H1 (cell line): ENCODE measurements around the gene SLC2A1. TPM values are rescaled to one million over a fixed set of nuclear protein-coding genes. Genes with fewer than 3 reads are reported as not detected.
"Not testable (repeated sequence)": the region's sequence is repeated elsewhere in the genome, so short reads cannot be mapped to it uniquely, and the experiment has no call there.

Experiments
- CTCF ChIA-PET: fragments of 300-600 bp; sonication (Branson Sonifier 250); formaldehyde crosslinking; loops from one replicate; lab custom pipeline; 2021; ENCODE audit not compliant: partially characterized antibody; lab: Charles Lee
- POLR2A ChIA-PET: fragments of 300-600 bp; sonication (Branson Sonifier 250); formaldehyde crosslinking; loops from one replicate; lab custom pipeline; 2021; ENCODE audit warnings: inconsistent platforms; ENCODE audit not compliant: partially characterized antibody; lab: Charles Lee
- DNase-seq, 2 experiments: peaks; one replicate each; pipeline versions ENCODE4 v3.0.0 to v3.0.0-alpha.2; 2010 to 2022; ENCODE audit warnings: low spot score in 2 of 2, low read depth in 1 of 2, mixed read lengths in 1 of 2
- FAIRE-seq: peaks from 2 replicates; lab custom pipeline; 2011; peaks lifted over from hg19 to GRCh38; lab: Jason Lieb, UNC
- H2AFZ ChIP-seq: 2 replicates; pipeline ENCODE4 v1.8.1; 2012; ENCODE audit warnings: low read length, inconsistent platforms
- H2AK5ac ChIP-seq: 2 replicates; pipeline ENCODE4 v1.6.1; 2013; ENCODE audit warnings: low read depth, low read length
- H2BK120ac ChIP-seq: replicated peaks from 2 replicates; pipeline ENCODE3; 2013; ENCODE audit warnings: low read depth, low read length, inconsistent platforms
- H2BK12ac ChIP-seq: 2 replicates; pipeline ENCODE4 v1.6.1; 2013; ENCODE audit warnings: low read depth, low read length
- H2BK15ac ChIP-seq: 2 replicates; pipeline ENCODE4 v1.6.1; 2013; ENCODE audit warnings: low read length
- H2BK20ac ChIP-seq: 2 replicates; pipeline ENCODE4 v1.6.1; 2013; ENCODE audit warnings: low read length
- H2BK5ac ChIP-seq: 2 replicates; pipeline ENCODE4 v1.6.1; 2013; ENCODE audit warnings: low read depth, low read length
- H3K14ac ChIP-seq: 2 replicates; pipeline ENCODE4 v1.6.1; 2013; ENCODE audit warnings: inconsistent platforms; ENCODE audit not compliant: insufficient read length
- H3K18ac ChIP-seq: 2 replicates; pipeline ENCODE4 v1.6.1; 2013; ENCODE audit warnings: low read length; ENCODE audit errors: extremely low read depth
- H3K23ac ChIP-seq: 2 replicates; pipeline ENCODE4 v1.6.1; 2013; ENCODE audit warnings: inconsistent platforms; ENCODE audit not compliant: insufficient read length
- H3K23me2 ChIP-seq: 2 replicates; pipeline ENCODE4 v1.6.1; 2013; ENCODE audit warnings: low read depth, low read length
- H3K27ac ChIP-seq: 2 replicates; pipeline ENCODE4 v1.6.1; 2011; ENCODE audit warnings: low read depth, low read length, inconsistent platforms
- H3K27me3 ChIP-seq, 4 experiments: replicated peaks in 1 of 4; 1 replicate in 1 of 4; 2 replicates in 3 of 4; pipeline versions ENCODE4 v1.6.1 to v1.8.1; 2011 to 2013; ENCODE audit warnings: low read length in 3 of 4, mild to moderate bottlenecking in 3 of 4, inconsistent platforms in 2 of 4, mixed read lengths in 2 of 4, moderate library complexity in 1 of 4; ENCODE audit not compliant: control insufficient read depth in 3 of 4, insufficient read depth in 3 of 4; ENCODE audit errors: extremely low read depth in 1 of 4
- H3K36me3 ChIP-seq, 4 experiments: 2 replicates each; pipeline versions ENCODE4 v1.6.1 to v1.8.1; 2011 to 2013; ENCODE audit warnings: mild to moderate bottlenecking in 4 of 4, low read length in 3 of 4, moderate library complexity in 2 of 4, control low read depth in 1 of 4, inconsistent platforms in 1 of 4; ENCODE audit not compliant: insufficient read depth in 4 of 4, control insufficient read depth in 2 of 4
- H3K4ac ChIP-seq: replicated peaks from 2 replicates; pipeline ENCODE3; 2013; ENCODE audit warnings: low read length, low read depth, mixed read lengths, inconsistent platforms; ENCODE audit not compliant: insufficient read length
- H3K4me1 ChIP-seq, 4 experiments: replicated peaks in 1 of 4; 1 replicate in 1 of 4; 2 replicates in 3 of 4; pipeline versions ENCODE4 v1.6.1 to v1.8.1; 2011 to 2013; ENCODE audit warnings: low read length in 3 of 4, inconsistent platforms in 2 of 4, mixed read lengths in 1 of 4; ENCODE audit not compliant: insufficient read depth in 4 of 4, control insufficient read depth in 3 of 4
- H3K4me2 ChIP-seq, 2 experiments: 2 replicates each; pipeline versions ENCODE4 v1.6.1 to v1.8.1; 2011 to 2013; ENCODE audit warnings: low read depth in 2 of 2, low read length in 2 of 2, control low read depth in 1 of 2, inconsistent platforms in 1 of 2, mild to moderate bottlenecking in 1 of 2; ENCODE audit not compliant: insufficient read depth in 1 of 2
- H3K4me3 ChIP-seq, 4 experiments: fragments of 200-600, 300-600 bp in 1 of 4; sonication (generic), shearing (Covaris generic), sonication (Bioruptor Twin) in 1 of 4; 2 replicates each; pipeline versions ENCODE4 v1.5.1 to v1.8.1; 2011 to 2016; ENCODE audit warnings: low read length in 4 of 4, low read depth in 3 of 4, control low read depth in 2 of 4, inconsistent platforms in 2 of 4, mild to moderate bottlenecking in 2 of 4, mixed read lengths in 1 of 4, moderate library complexity in 1 of 4; ENCODE audit not compliant: insufficient read depth in 2 of 4; ENCODE audit errors: extremely low read depth in 1 of 4
- H3K56ac ChIP-seq: replicated peaks from 2 replicates; pipeline ENCODE3; 2013; ENCODE audit warnings: low read depth, mild to moderate bottlenecking, mixed read lengths, low read length, inconsistent platforms; ENCODE audit not compliant: insufficient read length
- H3K79me1 ChIP-seq: 2 replicates; pipeline ENCODE4 v1.6.1; 2013; ENCODE audit warnings: low read depth, low read length, control low read depth
- H3K79me2 ChIP-seq, 2 experiments: 2 replicates each; pipeline versions ENCODE4 v1.6.1 to v1.8.1; 2012 to 2013; ENCODE audit warnings: low read length in 2 of 2, mild to moderate bottlenecking in 2 of 2, inconsistent platforms in 1 of 2; ENCODE audit not compliant: insufficient read depth in 2 of 2, control insufficient read depth in 1 of 2
- H3K9ac ChIP-seq, 4 experiments: replicated peaks in 1 of 4; 1 replicate in 1 of 4; 2 replicates in 3 of 4; pipeline versions ENCODE4 v1.6.1 to v1.8.1; 2011 to 2013; ENCODE audit warnings: low read depth in 3 of 4, low read length in 3 of 4, control low read depth in 2 of 4, mild to moderate bottlenecking in 2 of 4, moderate library complexity in 2 of 4, inconsistent platforms in 1 of 4; ENCODE audit errors: extremely low read depth in 1 of 4
- H3K9me3 ChIP-seq, 2 experiments: 2 replicates each; pipeline versions ENCODE4 v1.6.1 to v1.8.1; 2012 to 2013; ENCODE audit warnings: mild to moderate bottlenecking in 2 of 2, moderate library complexity in 2 of 2, control low read depth in 1 of 2, inconsistent platforms in 1 of 2, low read depth in 1 of 2, low read length in 1 of 2, mixed read lengths in 1 of 2; ENCODE audit not compliant: insufficient read depth in 2 of 2
- H4K20me1 ChIP-seq, 2 experiments: replicated peaks in 1 of 2; 2 replicates each; pipeline versions ENCODE3 to v1.8.1; 2011 to 2013; ENCODE audit warnings: inconsistent platforms in 2 of 2, low read length in 2 of 2, mild to moderate bottlenecking in 1 of 2; ENCODE audit not compliant: insufficient read depth in 2 of 2, control insufficient read depth in 1 of 2
- H4K5ac ChIP-seq: 2 replicates; pipeline ENCODE4 v1.6.1; 2013; ENCODE audit warnings: low read length, low read depth, mixed read lengths, inconsistent platforms; ENCODE audit not compliant: insufficient read length
- H4K8ac ChIP-seq: 2 replicates; pipeline ENCODE4 v1.8.0; 2013; ENCODE audit warnings: mild to moderate bottlenecking, moderate library complexity, low read length, inconsistent platforms; ENCODE audit not compliant: insufficient read depth; ENCODE audit errors: extremely low read depth
- H4K91ac ChIP-seq: replicated peaks from 2 replicates; pipeline ENCODE3; 2013; ENCODE audit warnings: low read length, mixed read lengths, inconsistent platforms; ENCODE audit not compliant: insufficient read length
- WGBS, 2 experiments: shearing (Covaris generic) in 1 of 2; methylation state at CpG; one replicate each; pipeline versions ENCODE4 v1.1.6 to v1.1.7; 2013 to 2015; ENCODE audit warnings: low lambda C conversion rate in 2 of 2, mixed read lengths in 2 of 2, inconsistent platforms in 1 of 2, low coverage in 1 of 2, missing lambda C conversion rate in 1 of 2; ENCODE audit not compliant: insufficient replicate concordance in 2 of 2, insufficient coverage in 1 of 2, insufficient read length in 1 of 2; ENCODE audit errors: extremely low coverage in 1 of 2, missing lambda C conversion rate in 1 of 2; 5-methylcytosine and 5-hydroxymethylcytosine counted together
- polyA plus RNA-seq, 7 experiments: library from polyadenylated mRNA; depleted of rRNA in 3 of 7; stranded (reverse) in 5 of 7; unstranded in 2 of 7; fragments of >200 nt in 5 of 7; fragments of 200-250 nt in 2 of 7; gene quantifications; 1 replicate in 5 of 7; 2 replicates in 1 of 7; 4 replicates in 1 of 7; pipeline versions ENCODE4 v1.2.1 to v1.2.3, GENCODE V29; 2011 to 2013; ENCODE audit warnings: missing spikeins in 2 of 7, mixed read lengths in 2 of 7
- total RNA-seq: library from RNA; stranded (reverse); fragmentation: NEBNext Ultra II Directional; extraction: Animal tissue kit (Norgen Biotek cat#: 25700); gene quantifications from 2 replicates; pipeline ENCODE4 v1.2.1, GENCODE V29; 2021

SLC2A1 gene
- total and polyA plus RNA-seq, 2 of the 8 experiments (the other 6 are each of a cell fraction or from before 2014, with no cell fraction given), result 230 to 308 TPM

DNA sequence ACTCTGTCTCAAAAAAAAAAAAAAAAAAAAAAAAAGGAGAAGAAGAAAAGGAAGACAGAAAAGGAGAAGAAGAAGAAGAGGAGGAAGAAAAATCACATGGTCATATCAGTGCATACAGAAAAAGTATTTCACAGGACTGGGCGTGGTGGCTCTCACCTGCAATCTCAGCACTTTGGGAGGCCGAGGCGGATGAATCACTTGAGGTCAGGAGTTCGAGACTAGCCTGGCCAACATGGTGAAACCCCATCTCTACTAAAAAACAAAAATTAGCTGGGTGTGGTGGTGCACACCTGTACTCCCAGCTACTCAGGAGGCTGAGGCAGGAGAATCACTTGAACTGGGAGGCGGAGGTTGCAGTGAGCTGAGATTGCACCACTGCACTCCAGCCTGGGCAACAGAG, 39.0 kb downstream of the SLC2A1 start:
- DNase-seq, H3K4me3 ChIP-seq, H4K8ac ChIP-seq, H3K4ac ChIP-seq, H4K5ac ChIP-seq, FAIRE-seq, POLR2A ChIA-PET, H3K9ac ChIP-seq, H2BK15ac ChIP-seq, H3K18ac ChIP-seq, H3K56ac ChIP-seq, H3K27me3 ChIP-seq, H3K79me1 ChIP-seq, H4K91ac ChIP-seq, H4K20me1 ChIP-seq, H3K36me3 ChIP-seq, H2AK5ac ChIP-seq, H3K14ac ChIP-seq, H2AFZ ChIP-seq, H2BK12ac ChIP-seq, H3K23ac ChIP-seq, H3K79me2 ChIP-seq, H2BK120ac ChIP-seq, H3K23me2 ChIP-seq, H2BK5ac ChIP-seq, H3K27ac ChIP-seq, H3K4me1 ChIP-seq, H3K4me2 ChIP-seq, H2BK20ac ChIP-seq: not testable (repeated sequence)
- peaks cover 10 to 14% of the 10 kb centered on the region in 2 experiments for H3K9me3 ChIP-seq
- CTCF ChIA-PET, result interaction anchor here (0.8 to 1.9 kb wide), 2 partner anchors 43 to 155 kb away, joined by 3 to 17 read pairs; no protein-coding TSS in a partner anchor
- WGBS, 2 experiments, result 93% methylated on average over 5 of the region's 5 CpGs; no CpG with 5 or more reads in 1 of the 2 experiments
